ENCODE results near the gene SMYD4. TPM values are rescaled to one million over a fixed set of nuclear protein-coding genes. Genes with fewer than 3 reads are reported as not detected.
A peak's percentile ranks its signal among the peaks of the same experiment; 100 is the strongest.

SMYD4 gene
- total and polyA plus RNA-seq, 10 of the 15 experiments (the other 5 are each of a cell fraction or from before 2014, with no cell fraction given): 2.1 to 18.8 (median 13.7) TPM

GRCh38 chr17:1829592-1830257 is at the start of gene SMYD4, which contains the start of gene RPA1 (continued):
- no peak for TF ChIP-seq ZBTB40 (IDR thresholded peaks at IDR 0.05; ENCODE audit: borderline replicate concordance)
- TF ChIP-seq POU2F2 (IDR thresholded peaks at IDR 0.05; ENCODE audit: borderline replicate concordance, low read depth, low read length): no peak
- TF ChIP-seq RUNX3 (IDR thresholded peaks at IDR 0.05; ENCODE audit: low read length): no peak; the same call in 1 of the 2 replicates
- peak; percentile 60; the same call in 1 of the 2 replicates for TF ChIP-seq SMAD5 (IDR thresholded peaks at IDR 0.05; ENCODE audit: low read depth)
- TF ChIP-seq, protein P1, sequence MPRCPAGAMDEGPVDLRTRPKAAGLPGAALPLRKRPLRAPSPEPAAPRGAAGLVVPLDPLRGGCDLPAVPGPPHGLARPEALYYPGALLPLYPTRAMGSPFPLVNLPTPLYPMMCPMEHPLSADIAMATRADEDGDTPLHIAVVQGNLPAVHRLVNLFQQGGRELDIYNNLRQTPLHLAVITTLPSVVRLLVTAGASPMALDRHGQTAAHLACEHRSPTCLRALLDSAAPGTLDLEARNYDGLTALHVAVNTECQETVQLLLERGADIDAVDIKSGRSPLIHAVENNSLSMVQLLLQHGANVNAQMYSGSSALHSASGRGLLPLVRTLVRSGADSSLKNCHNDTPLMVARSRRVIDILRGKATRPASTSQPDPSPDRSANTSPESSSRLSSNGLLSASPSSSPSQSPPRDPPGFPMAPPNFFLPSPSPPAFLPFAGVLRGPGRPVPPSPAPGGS (IDR thresholded peaks at IDR 0.05; ENCODE audit: borderline replicate concordance, insufficient read depth, low read depth, low read length, poor library complexity, severe bottlenecking): no peak
- TF ChIP-seq STAT3 (IDR thresholded peaks at IDR 0.05; ENCODE audit: low read depth, low read length): no peak
- peak; percentile 70 for TF ChIP-seq DPF2 (IDR thresholded peaks at IDR 0.05)
- no peak for TF ChIP-seq SUPT20H (IDR thresholded peaks at IDR 0.05; ENCODE audit: borderline replicate concordance, control insufficient read depth, low read depth, low read length)
- TF ChIP-seq MTA3 (IDR thresholded peaks at IDR 0.05; ENCODE audit: borderline replicate concordance, low read length): no peak
- 0 out of 2 replicates have a peak, but pooled peaks have one; percentile 51 for TF ChIP-seq TAF1 (IDR thresholded peaks at IDR 0.05; ENCODE audit: borderline replicate concordance, low read depth, low read length)
- no peak for TF ChIP-seq SPI1 (IDR thresholded peaks at IDR 0.05; ENCODE audit: borderline replicate concordance, insufficient read depth, low read depth, low read length)
- no peak for TF ChIP-seq CBFB (IDR thresholded peaks at IDR 0.05; ENCODE audit: low read depth)
- no peak for TF ChIP-seq IKZF2 (IDR thresholded peaks at IDR 0.05)
- TF ChIP-seq SUZ12 (IDR thresholded peaks at IDR 0.05; ENCODE audit: unreplicated experiment): no peak
- TF ChIP-seq ZNF384 (IDR thresholded peaks at IDR 0.05; ENCODE audit: borderline replicate concordance, low read depth, low read length): no peak
- TF ChIP-seq, protein P2, sequence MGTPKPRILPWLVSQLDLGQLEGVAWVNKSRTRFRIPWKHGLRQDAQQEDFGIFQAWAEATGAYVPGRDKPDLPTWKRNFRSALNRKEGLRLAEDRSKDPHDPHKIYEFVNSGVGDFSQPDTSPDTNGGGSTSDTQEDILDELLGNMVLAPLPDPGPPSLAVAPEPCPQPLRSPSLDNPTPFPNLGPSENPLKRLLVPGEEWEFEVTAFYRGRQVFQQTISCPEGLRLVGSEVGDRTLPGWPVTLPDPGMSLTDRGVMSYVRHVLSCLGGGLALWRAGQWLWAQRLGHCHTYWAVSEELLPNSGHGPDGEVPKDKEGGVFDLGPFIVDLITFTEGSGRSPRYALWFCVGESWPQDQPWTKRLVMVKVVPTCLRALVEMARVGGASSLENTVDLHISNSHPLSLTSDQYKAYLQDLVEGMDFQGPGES (IDR thresholded peaks at IDR 0.05): peak; percentile 64
- TF ChIP-seq ZSCAN29 (IDR thresholded peaks at IDR 0.05): 0 out of 2 replicates have a peak, but pooled peaks have one; percentile 52
- TF ChIP-seq NFIC (IDR thresholded peaks at IDR 0.05; ENCODE audit: low read depth, low read length): no peak
- no peak for TF ChIP-seq CEBPZ (IDR thresholded peaks at IDR 0.05; ENCODE audit: low read depth, low read length)

All from GM12878 (cell line).